Ovary (tissue), 3 donors: ENCODE data around the gene SLC11A2.

Experiments
- POLR2A ChIP-seq: fragments of 450-650 bp; IDR thresholded peaks from one replicate; pipeline ENCODE4 v1.6.1; 2017; ENCODE audit warnings: antibody characterized with exemption, mild to moderate bottlenecking, moderate library complexity
- TF ChIP-seq, protein P1 (sequence below), 3 donors: fragments of 450-650 bp in 2 of 3; fragments of 200-600 bp in 1 of 3; IDR thresholded peaks; one replicate each; pipeline versions ENCODE4 v1.5.1 to v1.8.0; 2016 to 2022; ENCODE audit warnings: antibody characterized with exemption in 3 of 3, mild to moderate bottlenecking in 1 of 3
- donor health status: DM: no; HTN: no; CAD: no.

DNA sequence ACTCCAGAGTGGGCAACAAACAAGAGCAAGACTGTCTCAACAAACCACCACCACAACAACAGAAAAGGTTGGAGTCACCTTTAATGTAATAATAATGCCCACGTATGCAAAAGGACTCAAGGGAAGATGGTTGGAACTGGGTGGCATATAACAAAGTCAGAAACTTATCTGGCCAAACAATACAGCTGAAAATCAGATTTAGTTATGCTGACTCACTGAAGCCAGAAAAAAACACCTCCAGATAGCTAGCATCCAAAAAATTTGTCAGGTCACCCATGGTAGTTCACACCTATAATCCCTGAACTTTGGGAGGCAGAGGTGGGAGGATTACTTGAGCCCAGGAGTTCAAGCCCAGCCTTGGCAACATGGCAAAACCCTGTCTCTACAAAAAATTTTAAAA lies 24.4 kb downstream of the SLC11A2 start:
- TF ChIP-seq, protein P1, sequence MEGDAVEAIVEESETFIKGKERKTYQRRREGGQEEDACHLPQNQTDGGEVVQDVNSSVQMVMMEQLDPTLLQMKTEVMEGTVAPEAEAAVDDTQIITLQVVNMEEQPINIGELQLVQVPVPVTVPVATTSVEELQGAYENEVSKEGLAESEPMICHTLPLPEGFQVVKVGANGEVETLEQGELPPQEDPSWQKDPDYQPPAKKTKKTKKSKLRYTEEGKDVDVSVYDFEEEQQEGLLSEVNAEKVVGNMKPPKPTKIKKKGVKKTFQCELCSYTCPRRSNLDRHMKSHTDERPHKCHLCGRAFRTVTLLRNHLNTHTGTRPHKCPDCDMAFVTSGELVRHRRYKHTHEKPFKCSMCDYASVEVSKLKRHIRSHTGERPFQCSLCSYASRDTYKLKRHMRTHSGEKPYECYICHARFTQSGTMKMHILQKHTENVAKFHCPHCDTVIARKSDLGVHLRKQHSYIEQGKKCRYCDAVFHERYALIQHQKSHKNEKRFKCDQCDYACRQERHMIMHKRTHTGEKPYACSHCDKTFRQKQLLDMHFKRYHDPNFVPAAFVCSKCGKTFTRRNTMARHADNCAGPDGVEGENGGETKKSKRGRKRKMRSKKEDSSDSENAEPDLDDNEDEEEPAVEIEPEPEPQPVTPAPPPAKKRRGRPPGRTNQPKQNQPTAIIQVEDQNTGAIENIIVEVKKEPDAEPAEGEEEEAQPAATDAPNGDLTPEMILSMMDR (IDR thresholded peaks at IDR 0.05) = no peak
- no peak for TF ChIP-seq POLR2A
